Activated CD8-positive, alpha-beta memory T cell treated with anti-CD3 and anti-CD28 coated beads for 24 hours (primary cell): ENCODE measurements around the gene TMEM14C.
A peak's percentile ranks its signal among the peaks of the same experiment; 100 is the strongest.
"Not testable (repeated sequence)": the region's sequence is repeated elsewhere in the genome, so short reads cannot be mapped to it uniquely, and the experiment has no call there.

Source experiments
- DNase-seq: peaks from one replicate; pipeline ENCODE4 v3.0.0-alpha.2; 2020

The TMEM14C gene

DNA sequence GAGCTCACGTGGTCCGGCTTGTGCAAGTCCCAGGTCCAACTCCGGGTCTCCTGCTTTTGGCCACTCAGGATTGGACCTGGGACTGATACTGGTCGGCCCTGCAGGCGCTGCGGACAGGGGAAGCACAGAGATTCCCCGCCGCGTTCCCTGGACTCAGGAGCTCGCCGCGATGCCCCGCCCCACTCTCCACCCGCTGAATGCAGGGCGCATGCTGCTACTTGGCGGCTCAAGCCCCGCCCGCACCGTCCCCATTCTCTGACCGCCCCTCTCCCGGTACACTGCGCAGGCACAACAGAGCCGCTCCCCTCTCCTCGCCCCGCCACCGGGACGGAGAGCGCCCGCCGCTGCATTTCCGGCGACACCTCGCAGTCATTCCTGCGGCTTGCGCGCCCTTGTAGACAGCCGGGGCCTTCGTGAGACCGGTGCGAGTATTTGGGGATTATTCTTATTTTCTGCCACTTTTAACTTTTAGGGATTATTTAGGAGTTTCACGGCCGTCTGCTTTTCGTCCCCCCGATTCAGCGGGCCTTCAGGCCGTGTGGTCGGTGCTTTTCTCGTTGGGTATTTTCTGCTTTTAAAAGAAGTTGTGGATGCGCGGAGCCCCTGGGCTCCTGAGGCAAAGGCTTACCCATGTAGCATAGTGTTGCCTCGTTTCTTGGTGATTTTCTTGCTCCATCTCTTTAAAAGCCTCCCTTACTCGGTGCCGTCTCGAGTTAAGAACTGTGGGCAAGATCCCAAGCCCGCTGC is at the start of gene TMEM14C:
Gene TMEM14C (plus strand): TSS at position 251 of the 747 bp plus-strand sequence. CDS start 1,544 bp downstream, outside the sequence.
- peak; percentile 94 for DNase-seq

DNA sequence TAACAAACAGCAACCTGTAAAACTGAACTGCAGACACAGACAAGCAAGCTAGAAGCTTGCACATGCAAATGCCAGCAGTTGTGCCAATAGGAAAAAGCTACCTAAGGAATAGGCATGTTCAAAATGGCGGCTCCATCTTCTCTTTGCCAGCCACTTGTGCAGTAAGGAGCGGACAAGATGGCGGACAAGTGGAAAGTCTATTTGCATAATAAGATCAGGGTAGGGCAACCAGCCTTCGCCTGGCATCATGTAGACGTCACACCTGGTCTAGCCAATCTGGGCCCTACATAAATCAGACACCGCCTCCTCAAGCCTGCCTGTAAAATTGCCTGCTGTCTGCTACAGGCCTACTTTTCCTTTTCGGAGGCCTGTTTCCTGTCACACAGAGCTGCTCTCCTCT is 46.5 kb upstream of the TMEM14C start:
- DNase-seq: no peak

GRCh38 chr6:10678456-10678855 is 44.4 kb upstream of the TMEM14C start:
- DNase-seq: no peak

DNA sequence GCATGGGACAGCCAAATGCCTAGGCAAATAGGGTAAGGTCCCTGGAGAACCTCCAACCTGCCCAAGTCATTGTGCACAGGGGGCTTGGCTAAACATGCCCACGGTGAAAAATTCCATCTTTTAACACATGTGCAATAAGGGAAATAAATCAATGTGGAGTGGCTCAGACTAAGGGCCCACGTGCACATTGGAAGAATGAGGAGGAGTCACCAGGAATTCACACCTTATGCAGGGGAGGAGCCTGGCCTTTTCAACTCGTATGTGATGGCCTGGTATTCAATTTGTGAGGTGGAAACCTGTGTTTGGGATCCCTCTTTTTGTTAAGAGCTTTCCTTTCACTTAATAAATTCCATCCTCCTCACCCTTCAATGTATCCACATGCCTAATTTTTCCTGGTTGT is 41.1 kb upstream of the TMEM14C start:
- DNase-seq: no peak

DNA sequence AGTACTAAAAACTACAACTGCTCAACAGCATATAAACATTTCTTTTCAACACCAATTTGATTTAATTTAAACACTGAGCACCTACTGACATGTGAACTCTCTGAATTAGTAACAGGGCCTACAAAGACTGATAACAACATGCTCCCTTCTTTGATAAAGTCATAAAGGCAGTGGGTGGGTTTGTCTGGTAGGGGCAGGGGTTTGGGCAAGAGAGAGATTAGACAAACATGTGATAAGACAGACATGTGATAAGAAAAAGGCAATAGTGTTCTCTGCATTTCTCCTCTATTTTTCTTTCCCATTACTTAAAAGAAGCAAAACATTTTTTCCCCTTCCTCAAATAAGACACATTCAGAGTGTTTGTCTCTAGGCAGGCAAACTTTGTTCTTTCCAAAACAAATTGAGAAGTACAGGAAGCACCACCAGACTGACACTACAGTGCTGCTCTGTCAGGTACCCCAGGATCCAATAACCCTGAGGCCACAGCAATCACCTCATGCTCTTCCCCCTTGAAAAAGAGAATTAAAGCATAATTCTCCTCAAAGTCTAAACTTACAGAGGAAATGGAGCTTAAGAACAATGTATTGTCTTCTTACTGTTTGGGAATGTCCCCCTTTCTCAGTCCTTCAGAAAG is 40.4 kb upstream of the TMEM14C start:
- DNase-seq: no peak

DNA sequence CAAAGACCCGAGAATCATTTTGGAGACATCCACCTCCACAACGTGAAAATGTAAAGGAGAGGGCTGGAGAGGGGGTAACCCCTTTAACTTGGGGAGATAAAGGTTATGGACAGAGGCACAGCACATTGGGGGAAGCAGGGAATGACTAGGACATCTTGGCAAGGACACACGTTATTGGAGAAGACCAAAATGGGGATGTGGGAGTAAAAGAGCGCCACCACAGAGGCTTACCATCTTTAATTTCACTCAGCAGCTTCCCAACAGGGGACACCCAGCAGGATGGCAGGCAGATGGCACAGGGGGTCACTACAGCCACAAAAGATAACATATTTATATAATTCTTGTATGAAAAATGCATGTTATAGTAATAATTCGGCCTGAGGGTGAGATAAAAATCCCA is 38.3 kb upstream of the TMEM14C start:
- DNase-seq: no peak

- DNase-seq: no peak
Measured at GRCh38 chr6:10685092-10685915, 37.6 kb upstream of the TMEM14C start.

- no peak for DNase-seq
Measured at GRCh38 chr6:10686901-10687300, 36.0 kb upstream of the TMEM14C start.

DNA sequence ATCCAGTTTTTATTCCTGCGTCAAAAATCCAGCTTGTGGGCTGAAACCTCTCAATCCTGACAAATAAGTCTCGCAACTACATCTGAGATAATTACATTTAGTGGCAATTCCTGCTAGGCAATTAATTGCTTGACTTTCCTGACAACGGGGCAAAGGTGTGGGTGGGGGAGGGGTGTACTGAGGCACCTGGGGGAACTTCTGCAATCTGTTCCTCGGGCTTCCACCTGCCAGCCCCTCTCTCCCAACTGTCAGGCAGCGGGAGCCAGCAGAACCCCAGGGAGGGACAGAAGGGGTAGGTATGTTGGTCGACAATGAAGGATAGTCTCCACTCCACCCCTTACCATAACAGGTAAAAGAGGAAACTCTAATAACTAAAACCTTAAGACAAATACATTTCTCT is 35.3 kb upstream of the TMEM14C start:
- DNase-seq: no peak

DNA sequence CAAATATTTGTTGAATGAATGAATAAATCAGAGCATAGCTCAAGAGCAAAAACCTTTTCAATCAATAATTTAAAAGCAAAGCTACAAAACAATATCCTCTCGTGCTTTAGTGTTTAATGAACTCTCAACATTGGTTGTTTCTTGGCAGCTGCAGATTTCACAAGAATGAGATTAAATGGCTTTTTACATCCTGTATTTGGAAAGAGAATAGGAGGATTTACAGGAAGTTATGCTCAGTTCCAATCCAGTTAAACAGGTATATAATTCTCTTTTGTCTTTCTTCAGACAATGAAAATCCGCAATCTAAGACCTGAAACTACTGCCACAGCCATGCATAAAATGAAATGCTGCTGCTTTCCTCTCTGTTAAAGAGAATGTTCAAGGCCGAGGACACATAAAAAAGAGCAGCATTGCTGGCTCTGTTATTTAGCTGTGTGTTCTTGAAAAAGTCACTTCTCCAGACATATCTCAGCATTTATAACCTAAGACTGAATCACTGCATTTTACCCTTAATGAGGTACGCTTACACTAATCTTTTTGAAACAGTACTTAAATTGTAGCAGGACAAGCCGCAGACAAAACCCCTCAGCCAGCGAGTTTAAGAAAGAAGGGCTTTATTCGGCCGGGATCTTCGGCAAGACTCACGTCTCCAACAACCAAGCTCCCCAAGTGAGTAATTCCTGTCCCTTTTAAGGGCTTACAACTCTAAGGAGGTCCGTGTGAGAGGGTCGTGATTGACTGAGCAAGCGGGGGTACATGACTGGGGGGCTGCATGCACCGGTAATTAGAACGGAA is 32.0 kb upstream of the TMEM14C start:
- no peak for DNase-seq

DNA sequence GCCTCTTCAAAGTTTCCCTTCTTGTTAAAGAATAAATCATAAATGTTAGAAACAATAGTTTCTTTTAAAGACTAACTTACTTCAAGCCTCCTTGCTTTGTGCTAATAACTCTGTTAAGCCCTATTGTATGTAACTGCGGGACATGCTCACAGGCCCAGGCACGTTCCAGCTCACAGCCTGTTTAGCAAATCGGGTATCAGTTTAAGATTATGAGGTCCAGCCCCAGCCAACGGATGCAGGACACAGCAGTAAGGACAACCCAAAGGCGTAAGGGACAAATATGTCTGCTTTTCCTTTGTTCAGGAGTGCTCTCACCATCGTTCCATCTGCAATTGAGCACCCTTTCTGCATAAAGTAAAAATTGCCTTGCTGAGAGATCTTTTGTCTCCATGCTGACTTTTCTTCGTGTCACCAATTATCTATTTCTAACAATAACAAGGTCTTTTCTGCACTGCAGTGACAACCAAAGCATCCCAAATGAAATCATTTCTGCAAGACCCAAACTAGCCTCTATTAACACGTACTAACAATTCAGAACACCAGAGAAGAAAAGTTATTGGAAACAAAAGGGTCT is 29.8 kb upstream of the TMEM14C start:
- no peak for DNase-seq

DNA sequence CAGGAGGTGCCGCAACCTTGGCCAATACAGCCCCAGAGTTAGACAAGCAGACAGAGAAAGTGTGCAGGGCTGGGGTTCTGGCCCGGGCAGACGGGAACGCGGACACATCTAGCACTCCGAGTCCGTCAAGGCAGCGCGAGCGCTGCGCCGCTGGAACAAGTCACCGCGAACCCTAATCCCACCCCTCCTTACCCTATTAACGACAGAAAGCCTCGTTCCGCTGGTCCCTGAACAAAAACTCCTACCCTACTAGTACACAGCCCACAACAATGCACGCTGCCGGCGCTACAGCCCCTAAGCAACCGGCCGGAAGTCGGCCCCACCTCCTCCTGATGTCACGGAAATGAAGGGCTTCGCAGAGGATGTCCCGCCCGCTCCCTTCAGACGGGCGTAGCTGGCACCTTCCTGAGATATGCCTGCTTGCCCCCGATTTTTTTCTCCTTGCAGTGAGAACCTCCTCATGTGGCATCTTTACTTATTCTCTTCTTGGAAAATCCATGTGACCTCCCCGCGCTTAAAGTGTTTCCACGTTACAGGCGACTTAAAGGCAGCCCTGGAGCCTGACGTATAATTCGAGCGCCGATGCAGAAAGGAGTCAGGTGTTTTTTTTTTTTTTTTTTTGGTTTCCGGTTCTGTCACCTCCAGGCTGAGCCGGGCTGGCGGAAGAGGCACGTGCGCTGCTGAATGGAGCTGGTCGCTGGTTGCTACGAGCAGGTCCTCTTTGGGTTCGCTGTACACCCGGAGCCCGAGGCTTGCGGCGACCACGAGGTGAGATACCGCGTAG is 28.4 kb upstream of the TMEM14C start, which contains the start of the genes C6orf52 and PAK1IP1:
Gene C6orf52 (minus strand): TSS at position 315 of the 784 bp plus-strand sequence. CDS start 7,066 bp downstream, outside the sequence.
Gene PAK1IP1 (plus strand): TSS at position 671 of the 784 bp plus-strand sequence. CDS start 14 bp downstream, at position 685.
- peak; percentile 96 for DNase-seq

GRCh38 chr6:10695086-10695657 is 27.7 kb upstream of the TMEM14C start:
- DNase-seq: no peak

DNA sequence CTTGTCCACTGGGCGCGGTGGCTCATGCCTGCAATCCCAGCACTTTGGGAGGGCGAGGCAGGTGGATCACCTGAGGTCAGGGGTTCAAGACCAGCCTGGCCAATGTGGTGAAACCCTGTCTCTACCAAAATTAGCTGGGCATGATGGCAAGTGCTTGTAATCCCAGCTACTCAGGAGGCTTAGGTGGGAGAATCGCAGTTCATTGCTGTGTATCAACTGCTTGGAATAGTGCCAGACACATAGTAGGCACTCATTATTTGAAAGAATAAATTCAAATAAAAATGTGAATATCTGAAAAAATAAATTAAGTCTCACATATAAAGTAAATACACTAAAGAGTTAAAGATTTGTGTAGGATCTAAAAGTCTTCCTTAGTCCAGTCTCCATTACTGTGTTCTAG is 26.2 kb upstream of the TMEM14C start:
- DNase-seq: no peak

- no peak for DNase-seq
Measured at GRCh38 chr6:10713962-10714361, 8.9 kb upstream of the TMEM14C start.

DNA sequence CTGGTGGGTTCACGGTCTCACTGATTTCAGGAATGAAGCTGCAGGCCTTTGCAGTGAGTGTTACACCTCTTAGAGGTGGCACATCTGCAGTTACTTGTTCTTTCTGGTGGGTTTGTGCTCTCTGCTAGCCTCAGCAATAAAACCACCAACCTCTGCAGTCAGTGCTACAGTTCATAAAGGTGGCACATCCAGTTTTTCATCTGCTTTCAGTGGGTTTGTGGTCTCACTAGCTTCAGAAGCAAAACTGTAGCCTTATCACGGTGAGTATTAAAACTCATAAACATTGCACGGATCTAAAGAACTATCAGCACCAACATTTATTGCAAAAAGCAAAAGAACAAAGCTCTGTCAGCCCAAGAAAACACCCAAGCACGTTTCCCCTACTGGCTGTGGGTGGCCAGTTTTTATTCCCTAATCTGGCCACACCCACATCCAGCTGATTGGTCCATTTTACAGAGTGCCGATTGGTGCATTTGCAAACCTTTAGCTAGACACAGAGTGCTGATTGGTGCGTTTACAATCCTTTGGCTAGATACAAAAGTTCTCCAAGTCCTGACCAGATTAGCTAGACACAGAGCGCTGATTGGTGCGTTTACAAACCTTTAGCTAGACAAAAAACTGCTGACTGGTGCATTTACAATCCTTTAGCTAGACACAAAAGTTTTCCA is 3.4 kb upstream of the TMEM14C start:
- DNase-seq: peak; percentile 74

DNA sequence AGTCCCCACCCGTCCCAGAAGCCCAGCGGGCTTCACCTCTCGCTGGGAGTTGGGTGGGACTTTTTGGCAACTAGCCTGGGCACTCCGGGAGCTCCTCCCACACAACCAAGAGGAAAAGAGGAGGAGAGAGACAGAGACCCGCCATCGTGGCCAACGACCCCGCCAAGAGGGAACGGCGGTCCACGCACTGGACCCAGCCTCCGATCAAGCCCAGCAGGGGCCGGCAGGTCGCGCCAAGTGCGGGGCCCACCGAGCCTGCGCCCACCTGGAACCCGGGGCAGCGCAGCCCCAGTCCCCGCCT is 3.0 kb upstream of the TMEM14C start:
- DNase-seq: no peak

DNA sequence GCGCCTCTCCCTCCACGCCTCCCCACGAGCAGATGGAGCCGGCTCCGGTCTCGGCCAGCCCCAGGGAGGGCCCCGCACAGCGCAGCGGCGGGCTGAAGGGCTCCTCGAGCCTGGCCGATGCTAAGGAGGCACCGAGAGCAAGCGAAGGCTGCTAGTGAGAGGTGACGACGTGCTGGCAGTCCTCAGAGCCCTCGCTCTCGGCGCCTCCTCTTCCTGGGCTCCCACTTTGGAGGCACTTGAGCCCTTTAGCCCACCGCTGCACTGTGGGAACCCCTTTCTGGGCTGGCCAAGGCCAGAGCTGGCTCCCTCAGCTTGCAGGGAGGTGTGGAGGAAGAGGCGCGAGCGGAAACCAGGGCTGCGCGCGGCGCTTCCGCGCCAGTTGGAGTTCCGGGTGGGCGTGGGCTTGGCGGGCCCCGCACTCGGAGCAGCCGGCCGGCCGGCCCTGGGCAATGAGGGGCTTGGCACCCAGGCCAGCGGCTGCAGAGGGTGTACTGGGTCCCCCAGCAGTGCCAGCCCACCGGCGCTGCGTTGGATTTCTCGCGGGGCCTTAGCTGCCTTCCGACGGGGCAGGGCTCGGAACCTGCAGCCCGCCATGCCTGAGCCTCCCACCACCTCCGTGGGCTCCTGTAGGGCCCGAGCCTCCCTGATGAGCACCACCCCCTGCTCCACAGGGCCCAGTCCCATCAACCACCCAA is 2.5 kb upstream of the TMEM14C start:
- peak; percentile 85 for DNase-seq

DNA sequence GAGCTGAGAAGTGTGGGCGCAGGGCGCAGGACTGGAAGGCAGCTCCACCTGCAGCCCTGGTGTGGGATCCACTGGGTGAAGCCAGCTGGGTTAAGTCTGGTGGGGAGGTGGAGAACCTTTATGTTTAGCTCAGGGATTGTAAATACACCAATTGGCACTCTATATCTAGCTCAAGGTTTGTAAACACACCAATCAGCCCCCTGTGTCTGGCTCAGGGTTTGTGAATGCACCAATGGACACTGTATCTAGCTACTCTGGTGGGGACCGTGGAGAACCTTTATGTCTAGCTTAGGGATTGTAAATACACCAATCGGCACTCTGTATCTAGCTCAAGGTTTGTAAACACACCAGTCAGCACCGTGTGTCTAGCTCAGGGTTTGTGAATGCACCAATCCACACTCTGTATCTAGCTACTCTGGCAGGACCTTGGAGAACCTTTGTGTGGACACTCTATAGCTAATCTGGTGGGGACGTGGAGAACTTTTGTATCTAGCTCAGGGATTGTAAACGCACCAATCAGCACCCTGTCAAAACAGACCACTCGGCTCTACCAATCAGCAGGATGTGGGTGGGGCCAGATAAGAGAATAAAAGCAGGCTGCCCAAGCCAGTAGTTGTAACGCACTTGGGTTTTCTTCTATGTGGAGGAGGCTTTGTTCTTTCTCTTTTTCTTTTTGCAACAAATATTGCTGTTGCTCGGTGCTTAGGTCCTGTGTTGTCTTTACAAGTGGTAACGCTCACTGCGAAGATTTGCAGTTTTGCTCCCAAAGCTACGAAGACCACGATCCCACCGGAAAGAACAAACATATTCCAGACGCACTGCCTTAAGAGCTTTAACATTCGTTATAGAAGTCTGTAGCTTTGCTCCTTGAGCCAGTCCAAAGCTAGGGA is 1.7 kb upstream of the TMEM14C start:
- DNase-seq: not testable (repeated sequence)
